ENCODE measurements around the gene TTLL8.

Gene TTLL8

GRCh38 chr22:50045211-50046018 lies 12.7 kb downstream of the TTLL8 start:
- Histone ChIP-seq H3K27ac (ENCODE audit: insufficient read depth in 1 of 2, low read depth in 1 of 2, low read length in 2 of 2, poor library complexity in 1 of 2, severe bottlenecking in 2 of 2) (no peak overlapping the region), H3K9me3 (ENCODE audit: control extremely low read depth in 1 of 5, control insufficient read depth in 4 of 5, insufficient read depth in 2 of 5, low read depth in 1 of 5, low read length in 4 of 5) (no peaks in the 10 kb centered on the region), H3K4me3 (ENCODE audit: control insufficient read depth in 1 of 7, extremely low read depth in 1 of 7, insufficient read depth in 4 of 7, low read depth in 2 of 7, low read length in 6 of 7) (peak overlapping the region in 3 of 7 experiments; percentile 19 to 59 (median 32)), H3K27me3 (replicated peaks in 2 of 5; ENCODE audit: control insufficient read depth in 4 of 5, insufficient read depth in 5 of 5, low read length in 4 of 5) (no peaks in the 10 kb centered on the region), H3K36me3 (ENCODE audit: control insufficient read depth in 4 of 4, insufficient read depth in 4 of 4, low read length in 3 of 4) (no peaks in the 10 kb centered on the region), H3K4me1 (ENCODE audit: control extremely low read depth in 1 of 4, control insufficient read depth in 4 of 4, insufficient read depth in 4 of 4, low read length in 3 of 4) (peaks cover 0 to 24% (median 20%) of the 10 kb centered on the region in 4 experiments)
- WGBS (ENCODE audit: insufficient coverage), result 91% methylated on average over 28 of the region's 35 CpGs
- no peak for DNase-seq
- CTCF ChIA-PET, result interaction anchor here (1.2 kb wide), 1 partner anchor 41 kb away, joined by 4 read pairs; no protein-coding TSS in a partner anchor
- POLR2A ChIA-PET, result interaction anchor here (0.5 to 1.8 kb wide), 2 partner anchors 11 to 277 kb away, joined by 4 to 6 read pairs; no protein-coding TSS in a partner anchor

- ChIA-PET POLR2A (interaction anchor here (0.5 to 1.8 kb wide), 2 partner anchors 10 to 277 kb away, joined by 4 to 6 read pairs; no protein-coding TSS in a partner anchor), CTCF (no interaction called here)
- Histone ChIP-seq H3K4me1 (ENCODE audit: control extremely low read depth in 1 of 4, control insufficient read depth in 4 of 4, insufficient read depth in 4 of 4, low read length in 3 of 4) (peaks cover 0 to 24% (median 20%) of the 10 kb centered on the region in 4 experiments), H3K4me3 (ENCODE audit: control insufficient read depth in 1 of 7, extremely low read depth in 1 of 7, insufficient read depth in 4 of 7, low read depth in 2 of 7, low read length in 6 of 7) (peak overlapping the region in 4 of 7 experiments; percentile 19 to 59 (median 30)), H3K27ac (ENCODE audit: insufficient read depth in 1 of 2, low read depth in 1 of 2, low read length in 2 of 2, poor library complexity in 1 of 2, severe bottlenecking in 2 of 2) (no peak overlapping the region), H3K27me3 (replicated peaks in 2 of 5; ENCODE audit: control insufficient read depth in 4 of 5, insufficient read depth in 5 of 5, low read length in 4 of 5) (no peaks in the 10 kb centered on the region), H3K9me3 (ENCODE audit: control extremely low read depth in 1 of 5, control insufficient read depth in 4 of 5, insufficient read depth in 2 of 5, low read depth in 1 of 5, low read length in 4 of 5) (peaks cover 0 to 5% (median under 1%) of the 10 kb centered on the region in 5 experiments), H3K36me3 (ENCODE audit: control insufficient read depth in 4 of 4, insufficient read depth in 4 of 4, low read length in 3 of 4) (no peaks in the 10 kb centered on the region)
- DNase-seq, result peak in 2 of 3 donors; percentile 71 to 81
- 3% methylated on average over 24 of the region's 30 CpGs for WGBS (ENCODE audit: insufficient coverage)
These were observed 13.5 kb downstream of the TTLL8 start for GRCh38 chr22:50044485-50045118.

DNA sequence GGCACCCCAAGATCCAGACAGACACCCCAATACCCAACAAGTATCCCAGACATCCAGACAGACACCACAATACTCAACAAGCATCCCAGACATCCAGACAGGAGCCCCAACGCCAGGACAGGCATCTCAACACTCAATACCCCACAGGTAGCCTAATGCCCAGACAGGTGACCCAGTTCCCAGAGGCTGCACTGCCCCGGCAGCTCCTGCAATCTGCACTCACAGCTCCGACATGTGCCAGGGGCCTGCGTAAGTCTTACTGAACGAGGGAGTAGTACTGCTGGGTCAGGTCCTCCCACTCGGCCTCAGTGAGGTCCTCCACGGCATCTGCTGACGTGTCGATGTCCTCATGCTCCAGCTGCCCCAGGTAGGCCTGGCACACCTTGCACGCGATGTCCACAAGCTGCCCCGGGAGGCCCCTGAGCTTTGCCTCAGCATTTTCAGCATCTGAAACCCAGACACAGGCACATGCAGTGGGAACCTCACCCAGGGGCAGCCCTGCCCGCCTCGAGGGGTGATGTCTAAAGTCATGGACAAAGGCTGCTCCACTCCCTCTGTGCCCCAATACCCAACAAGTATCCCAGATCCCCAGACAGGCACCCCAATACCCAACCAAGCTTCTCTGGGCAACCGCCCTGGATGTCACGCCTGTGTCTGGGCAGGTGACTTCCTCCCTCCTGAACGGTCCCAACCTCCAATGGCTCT lies 16.6 kb downstream of the TTLL8 start:
- no peaks in the 10 kb centered on the region for H3K36me3 ChIP-seq (ENCODE audit: control insufficient read depth in 4 of 4, insufficient read depth in 4 of 4, low read length in 3 of 4)
- H3K9me3 ChIP-seq (ENCODE audit: control extremely low read depth in 1 of 5, control insufficient read depth in 4 of 5, insufficient read depth in 2 of 5, low read depth in 1 of 5, low read length in 4 of 5), result peaks cover 0 to 15% (median 4%) of the 10 kb centered on the region in 5 experiments
- POLR2A ChIA-PET, result interaction anchor here (0.6 to 1.5 kb wide), 2 partner anchors 11 to 44 kb away, joined by 3 read pairs; partner anchors contain the start of gene MLC1
- CTCF ChIA-PET, result interaction anchor here (0.8 to 1.8 kb wide), 3 partner anchors 11 to 171 kb away, joined by 3 to 7 read pairs (median 4); partner anchors contain the start of gene MLC1
- WGBS (ENCODE audit: insufficient coverage), result 80% methylated on average over 15 of the region's 17 CpGs
- no peaks in the 10 kb centered on the region for H3K27me3 ChIP-seq (replicated peaks in 2 of 5; ENCODE audit: control insufficient read depth in 4 of 5, insufficient read depth in 5 of 5, low read length in 4 of 5)
- no peak for DNase-seq
- H3K4me1 ChIP-seq (ENCODE audit: control extremely low read depth in 1 of 4, control insufficient read depth in 4 of 4, insufficient read depth in 4 of 4, low read length in 3 of 4), result peaks cover 0 to 27% (median 20%) of the 10 kb centered on the region in 4 experiments
- peak overlapping the region in 1 of 7 experiments; percentile 11 for H3K4me3 ChIP-seq (ENCODE audit: control insufficient read depth in 1 of 7, extremely low read depth in 1 of 7, insufficient read depth in 4 of 7, low read depth in 2 of 7, low read length in 6 of 7)
- H3K27ac ChIP-seq (ENCODE audit: insufficient read depth in 1 of 2, low read depth in 1 of 2, low read length in 2 of 2, poor library complexity in 1 of 2, severe bottlenecking in 2 of 2), result no peak overlapping the region

DNA sequence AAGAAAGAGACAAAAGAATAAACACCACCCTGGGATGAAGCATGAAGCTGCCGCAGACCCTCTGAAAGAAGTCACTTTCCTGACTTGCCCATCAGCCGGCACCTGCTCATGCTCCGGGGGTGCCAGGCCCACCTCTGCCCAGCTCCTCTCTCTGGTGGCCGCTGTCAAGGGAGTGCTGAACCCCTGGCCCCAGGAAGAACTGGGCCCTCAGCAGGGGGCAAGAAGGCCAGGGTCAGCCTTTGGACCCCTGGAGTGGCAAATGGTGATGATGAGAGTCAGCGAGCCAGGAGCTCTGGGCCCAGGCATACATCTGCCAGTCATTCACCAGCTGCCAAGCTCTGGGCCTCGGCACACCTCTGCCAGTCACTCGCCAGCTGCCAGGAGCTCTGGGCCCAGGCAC lies 17.4 kb downstream of the TTLL8 start:
- Histone ChIP-seq H3K4me1 (ENCODE audit: control extremely low read depth in 1 of 4, control insufficient read depth in 4 of 4, insufficient read depth in 4 of 4, low read length in 3 of 4) (peaks cover 0 to 35% (median 24%) of the 10 kb centered on the region in 4 experiments), H3K4me3 (ENCODE audit: control insufficient read depth in 1 of 7, extremely low read depth in 1 of 7, insufficient read depth in 4 of 7, low read depth in 2 of 7, low read length in 6 of 7) (no peak overlapping the region), H3K9me3 (ENCODE audit: control extremely low read depth in 1 of 5, control insufficient read depth in 4 of 5, insufficient read depth in 2 of 5, low read depth in 1 of 5, low read length in 4 of 5) (peaks cover 0 to 15% (median 4%) of the 10 kb centered on the region in 5 experiments), H3K27me3 (replicated peaks in 2 of 5; ENCODE audit: control insufficient read depth in 4 of 5, insufficient read depth in 5 of 5, low read length in 4 of 5) (no peaks in the 10 kb centered on the region), H3K27ac (ENCODE audit: insufficient read depth in 1 of 2, low read depth in 1 of 2, low read length in 2 of 2, poor library complexity in 1 of 2, severe bottlenecking in 2 of 2) (no peak overlapping the region), H3K36me3 (ENCODE audit: control insufficient read depth in 4 of 4, insufficient read depth in 4 of 4, low read length in 3 of 4) (no peaks in the 10 kb centered on the region)
- ChIA-PET POLR2A (interaction anchor here (1.5 kb wide), 1 partner anchor 44 kb away, joined by 3 read pairs; the partner anchor contains the start of gene MLC1), CTCF (interaction anchor here (1.4 to 1.8 kb wide), 2 partner anchors 10 to 44 kb away, joined by 4 to 7 read pairs; partner anchors contain the start of gene MLC1)
- 100% methylated on average over 3 of the region's 7 CpGs for WGBS (ENCODE audit: insufficient coverage)
- DNase-seq, result no peak

DNA sequence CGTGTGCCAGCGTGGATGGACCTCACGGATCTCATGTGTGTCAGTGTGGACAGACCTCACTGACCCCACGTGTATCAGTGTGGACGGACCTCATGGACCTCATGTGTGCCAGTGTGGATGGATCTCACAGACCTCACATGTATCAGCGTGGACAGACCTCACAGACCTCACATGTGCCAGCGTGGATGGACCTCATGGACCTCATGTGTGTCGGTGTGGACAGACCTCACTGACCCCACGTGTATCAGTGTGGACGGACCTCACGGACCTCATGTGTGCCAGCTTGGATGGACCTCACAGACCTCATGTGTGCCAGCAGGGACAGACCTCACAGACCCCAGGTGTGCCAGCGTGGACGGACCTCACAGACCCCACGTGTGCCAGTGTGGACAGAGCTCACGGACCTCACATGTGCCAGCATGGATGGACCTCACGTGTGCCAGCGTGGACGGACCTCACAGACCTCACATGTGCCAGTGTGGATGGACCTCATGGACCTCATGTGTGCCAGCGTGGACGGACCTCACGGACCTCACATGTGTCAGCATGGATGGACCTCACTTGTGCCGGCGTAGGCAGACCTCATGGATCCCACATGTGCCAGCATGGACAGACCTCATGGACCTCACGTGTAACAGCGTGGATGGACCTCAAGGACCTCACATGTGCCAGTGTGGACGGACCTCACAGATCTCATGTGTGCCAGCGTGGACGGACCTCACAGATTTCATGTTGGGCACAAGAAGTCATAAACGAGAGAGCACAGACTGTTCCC lies 18.2 kb downstream of the TTLL8 start:
- 98% methylated on average over 29 of the region's 29 CpGs for WGBS (ENCODE audit: insufficient coverage)
- CTCF ChIA-PET, result interaction anchor here (1.8 kb wide), 1 partner anchor 9 kb away, joined by 7 read pairs; no protein-coding TSS in a partner anchor
- POLR2A ChIA-PET, result interaction anchor here (0.8 kb wide), 1 partner anchor 1536 kb away, joined by 10 read pairs; no protein-coding TSS in a partner anchor
- H3K4me3 ChIP-seq (ENCODE audit: control insufficient read depth in 1 of 7, extremely low read depth in 1 of 7, insufficient read depth in 4 of 7, low read depth in 2 of 7, low read length in 6 of 7), result no peak overlapping the region
- H3K4me1 ChIP-seq (ENCODE audit: control extremely low read depth in 1 of 4, control insufficient read depth in 4 of 4, insufficient read depth in 4 of 4, low read length in 3 of 4), result peaks cover 0 to 37% (median 22%) of the 10 kb centered on the region in 4 experiments
- H3K9me3 ChIP-seq (ENCODE audit: control extremely low read depth in 1 of 5, control insufficient read depth in 4 of 5, insufficient read depth in 2 of 5, low read depth in 1 of 5, low read length in 4 of 5), result peaks cover 0 to 15% (median 4%) of the 10 kb centered on the region in 5 experiments
- no peaks in the 10 kb centered on the region for H3K36me3 ChIP-seq (ENCODE audit: control insufficient read depth in 4 of 4, insufficient read depth in 4 of 4, low read length in 3 of 4)
- H3K27me3 ChIP-seq (replicated peaks in 2 of 5; ENCODE audit: control insufficient read depth in 4 of 5, insufficient read depth in 5 of 5, low read length in 4 of 5), result no peaks in the 10 kb centered on the region
- no peak for DNase-seq
- H3K27ac ChIP-seq (ENCODE audit: insufficient read depth in 1 of 2, low read depth in 1 of 2, low read length in 2 of 2, poor library complexity in 1 of 2, severe bottlenecking in 2 of 2), result no peak overlapping the region
